Left colon (tissue), 2 donors: Measurements from ENCODE around the gene PSG5. TPM values are rescaled to one million over a fixed set of nuclear protein-coding genes. Genes with fewer than 3 reads are reported as not detected.
"Not testable (repeated sequence)": the region's sequence is repeated elsewhere in the genome, so short reads cannot be mapped to it uniquely, and the experiment has no call there.

ENCODE experiments used
- ATAC-seq: fragments of 200-7000 bp; cut with Tn5 transposase; one replicate; pipeline ENCODE4 v1.9.1; 2020; ENCODE audit warnings: mild to moderate bottlenecking, moderate library complexity
- DNase-seq, 2 donors: peaks; one replicate each; pipeline ENCODE4 v3.0.0-alpha.2; 2020
- intact Hi-C, 2 donors: fragments of 100-400 bp; cut with DNase I in 1 of 2; cut with micrococcal nuclease in 1 of 2; formaldehyde crosslinking; loops; one replicate each; pipeline versions ENCODE4 v1.11.2 to v1.14.0; 2022; cut with DNase I, micrococcal nuclease
- total RNA-seq, 2 donors: library from RNA; stranded (reverse); fragmentation: NEBNext Ultra II Directional; extraction: Animal tissue kit (Norgen Biotek cat#: 25700); gene quantifications; one replicate each; pipeline ENCODE4 v1.2.1, GENCODE V29; 2021
- donor health status: DM: no; HTN: no; CAD: no.
- donor health status: DM: yes; HTN: yes; CAD: no.

PSG5 gene
- total RNA-seq, 2 donors from 2014 or later = not detected

DNA sequence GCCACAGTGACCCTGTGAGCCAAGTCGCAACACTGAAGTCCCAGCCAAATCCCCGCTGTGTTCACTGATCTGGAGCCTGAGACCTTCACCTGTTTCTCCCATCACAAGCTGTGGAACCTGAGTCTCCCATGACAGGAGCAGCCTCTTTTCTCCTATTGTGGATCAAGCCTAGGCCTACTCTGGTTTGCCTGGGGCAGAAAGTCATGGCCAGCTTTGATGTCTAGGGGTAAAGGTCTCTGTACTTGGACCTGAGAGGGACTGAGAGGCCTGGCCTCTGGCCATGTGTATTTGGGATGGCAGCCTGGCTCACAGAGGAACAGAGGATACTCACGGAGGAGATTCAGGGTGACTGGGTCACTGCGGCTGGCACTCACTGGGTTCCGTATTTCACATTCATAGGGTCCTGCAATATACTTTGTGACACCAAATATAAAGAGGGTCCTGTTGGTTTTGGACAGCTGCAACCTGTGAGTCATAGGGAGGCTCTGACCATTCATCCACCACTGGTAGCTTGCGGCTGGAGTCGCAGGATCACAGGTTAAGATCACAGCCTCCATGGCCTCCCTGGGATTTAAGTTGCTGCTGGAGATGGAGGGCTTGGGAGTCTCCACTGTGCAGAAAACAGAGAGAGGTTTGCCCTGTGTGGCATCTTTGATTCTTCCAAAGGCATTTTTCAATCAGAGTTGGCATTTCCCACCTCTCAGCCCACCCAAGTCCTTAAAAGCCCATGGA is 11.5 kb upstream of the PSG5 start:
- DNase-seq, intact Hi-C loops, ATAC-seq: not testable (repeated sequence)

GRCh38 chr19:43194397-43194796 is 8.1 kb upstream of the PSG5 start:
- intact Hi-C loops, ATAC-seq, DNase-seq: not testable (repeated sequence)

DNA sequence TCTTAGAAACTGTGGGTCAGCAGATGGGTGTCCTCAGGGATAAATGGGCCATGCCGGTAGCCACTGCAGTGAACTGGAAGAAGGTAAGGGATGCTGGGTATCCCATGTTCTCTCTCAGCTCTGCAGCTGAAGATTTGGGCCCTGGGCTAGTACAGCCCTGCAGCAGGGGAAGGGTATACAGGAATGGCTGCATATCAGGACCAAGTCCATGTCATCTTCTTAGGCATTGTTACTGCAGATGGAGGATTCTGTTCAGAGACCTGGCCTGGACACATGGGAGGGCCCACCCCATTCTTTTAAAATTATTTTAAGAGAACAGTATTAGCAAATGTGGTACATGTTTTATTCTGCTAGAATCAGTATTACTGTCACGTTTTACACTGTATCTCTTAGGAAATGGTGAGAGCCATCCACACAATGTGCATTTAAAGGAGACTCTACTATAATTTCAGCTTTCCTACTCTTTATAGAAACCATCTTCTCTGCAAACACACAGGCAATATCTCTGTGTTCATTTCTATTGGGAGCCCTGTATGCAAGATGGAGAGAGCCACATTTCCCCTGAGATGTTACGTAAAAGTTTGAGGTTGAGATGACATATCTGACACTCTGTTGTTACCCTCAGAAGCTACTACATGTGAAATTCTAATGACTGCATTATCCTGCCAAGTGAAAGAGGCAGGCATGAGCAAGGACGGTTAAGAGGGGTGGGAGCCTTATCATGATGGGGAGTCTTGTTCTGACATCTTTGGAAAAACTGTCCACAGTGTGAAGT is 6.2 kb upstream of the PSG5 start:
- DNase-seq, ATAC-seq, intact Hi-C loops: not testable (repeated sequence)

GRCh38 chr19:43188092-43188491 is 1.8 kb upstream of the PSG5 start:
- DNase-seq, intact Hi-C loops, ATAC-seq: not testable (repeated sequence)

- intact Hi-C loops, ATAC-seq, DNase-seq: not testable (repeated sequence)
Measured at GRCh38 chr19:43181869-43182771, 4.2 kb downstream of the PSG5 start.

- ATAC-seq, intact Hi-C loops: not testable (repeated sequence)
Measured at GRCh38 chr19:43179569-43180147, 6.7 kb downstream of the PSG5 start.

GRCh38 chr19:43178577-43178976 is 7.8 kb downstream of the PSG5 start:
- ATAC-seq, DNase-seq, intact Hi-C loops: not testable (repeated sequence)

More at GRCh38 chr19:43179569-43180147, 6.7 kb downstream of the PSG5 start:
- DNase-seq = peak in 1 of 2 donors; percentile 8

GRCh38 chr19:43165906-43166305 is 20.4 kb downstream of the PSG5 start:
- DNase-seq, ATAC-seq, intact Hi-C loops: not testable (repeated sequence)

DNA sequence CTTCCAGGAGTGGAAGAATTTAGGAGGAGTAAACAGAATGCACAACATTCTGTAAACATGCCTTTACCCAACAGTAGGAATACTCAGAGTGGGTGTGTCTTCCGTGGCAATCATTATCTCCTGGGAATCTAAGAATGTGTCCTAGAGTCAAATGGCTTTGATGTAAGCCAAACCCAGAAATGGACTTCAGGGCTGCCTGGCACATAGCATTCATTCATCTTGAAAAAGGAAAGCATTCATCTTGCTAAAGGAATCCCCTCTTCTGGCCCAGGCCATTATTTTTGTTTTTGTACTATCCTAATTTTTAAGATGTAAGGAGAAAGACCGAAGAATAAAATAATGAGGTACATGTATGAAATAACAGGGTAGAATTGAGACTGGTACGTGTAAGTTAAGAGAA is 23.2 kb downstream of the PSG5 start:
- DNase-seq, intact Hi-C loops, ATAC-seq: not testable (repeated sequence)

DNA sequence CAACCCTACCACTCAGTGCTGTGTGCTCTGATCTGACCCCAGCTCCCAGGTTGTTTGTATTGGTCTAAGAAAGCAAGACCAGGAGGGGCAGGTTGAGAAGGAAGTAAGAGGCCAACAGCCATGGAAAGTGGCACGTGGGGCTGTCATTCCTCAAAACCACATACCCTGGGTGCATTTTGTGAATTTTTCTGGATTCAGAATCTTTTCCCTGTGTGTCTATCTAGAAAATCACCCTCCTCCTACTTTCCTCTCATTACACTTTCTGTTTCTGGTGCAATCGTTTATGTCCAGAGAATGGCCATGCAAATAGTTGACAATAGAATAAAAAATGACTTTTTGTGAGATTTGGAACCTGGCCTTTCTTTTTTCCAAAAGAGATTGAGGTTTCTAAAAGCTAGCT is 24.1 kb downstream of the PSG5 start:
- DNase-seq, ATAC-seq, intact Hi-C loops: not testable (repeated sequence)

DNA sequence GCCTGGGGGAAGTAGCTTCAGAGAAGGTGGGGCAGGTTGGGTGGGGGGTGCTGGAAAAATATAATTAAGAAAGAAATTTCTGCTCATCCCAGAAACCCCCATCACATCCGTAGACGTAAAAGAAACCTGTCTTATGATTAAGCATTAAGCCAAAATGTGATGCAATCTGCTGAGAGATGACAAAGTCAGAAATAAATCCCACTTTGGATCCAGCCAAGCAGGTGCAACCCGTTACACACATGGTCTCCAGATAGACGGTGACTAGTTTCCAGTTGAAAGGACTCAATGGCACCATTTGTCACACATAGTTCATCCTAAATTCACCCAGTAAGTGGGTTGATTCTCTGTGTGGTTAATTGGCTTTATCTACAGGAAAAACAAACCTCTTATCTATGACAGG is 34.1 kb downstream of the PSG5 start:
- intact Hi-C loops = no loop called here
- no peak for ATAC-seq
- no peak for DNase-seq

DNA sequence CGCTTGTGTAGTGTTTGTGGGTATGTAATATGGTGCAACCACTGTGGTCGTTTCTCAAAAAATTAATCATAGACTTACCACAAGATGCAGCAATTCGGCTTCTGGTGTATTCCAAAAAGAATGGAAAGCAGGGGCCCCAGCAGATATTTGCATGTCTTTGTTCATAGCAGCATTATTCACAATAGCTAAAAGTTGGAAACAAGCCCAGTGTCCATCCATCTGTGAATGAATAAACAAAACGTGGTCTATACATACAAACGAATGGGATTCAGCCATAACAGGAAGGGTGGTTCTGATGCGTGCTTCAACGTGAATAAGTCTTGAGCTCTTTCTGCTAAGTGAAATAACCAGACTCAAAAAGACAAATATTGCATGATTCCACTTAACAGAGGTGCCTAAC is 36.5 kb downstream of the PSG5 start:
- ATAC-seq, intact Hi-C loops, DNase-seq: not testable (repeated sequence)

DNA sequence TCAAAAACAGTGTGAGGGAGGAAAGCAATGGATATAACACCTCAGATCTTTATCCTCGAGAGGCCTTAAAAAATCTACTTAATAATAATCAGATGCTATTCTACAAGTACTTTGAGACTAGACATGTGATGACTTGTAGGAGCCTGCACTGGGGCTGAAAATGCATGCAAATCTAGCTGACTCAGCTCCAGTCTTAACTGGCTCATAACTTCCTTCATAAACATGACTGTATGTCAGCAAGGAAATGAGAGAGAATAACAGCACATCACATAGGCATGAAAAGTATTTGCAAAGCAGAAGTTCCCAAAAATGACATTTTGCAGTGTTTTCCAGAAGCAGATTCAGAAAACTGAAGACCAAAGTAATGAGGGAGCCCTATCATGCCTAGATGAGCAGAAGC is 38.1 kb downstream of the PSG5 start:
- DNase-seq (no peak), ATAC-seq (no peak)
- intact Hi-C loops = no loop called here

DNA sequence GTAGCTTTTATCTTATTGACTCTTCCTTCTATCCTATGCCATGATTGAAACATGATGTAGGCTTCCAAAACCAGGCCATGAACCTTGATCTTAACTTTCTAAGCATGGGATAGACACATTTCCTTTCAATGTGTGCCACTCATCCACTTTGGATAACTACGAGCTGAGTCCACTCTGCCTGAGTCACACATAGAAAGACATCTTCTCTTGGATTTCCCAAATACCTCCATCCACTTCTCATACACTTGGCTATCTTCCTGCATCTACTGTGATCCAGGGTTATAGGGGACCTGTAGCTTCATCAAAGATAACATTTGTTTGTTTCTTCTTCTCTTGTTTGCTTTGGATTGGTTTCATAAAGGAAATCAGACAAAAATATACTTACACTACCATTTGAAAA is 44.6 kb downstream of the PSG5 start:
- ATAC-seq, intact Hi-C loops, DNase-seq: not testable (repeated sequence)

DNA sequence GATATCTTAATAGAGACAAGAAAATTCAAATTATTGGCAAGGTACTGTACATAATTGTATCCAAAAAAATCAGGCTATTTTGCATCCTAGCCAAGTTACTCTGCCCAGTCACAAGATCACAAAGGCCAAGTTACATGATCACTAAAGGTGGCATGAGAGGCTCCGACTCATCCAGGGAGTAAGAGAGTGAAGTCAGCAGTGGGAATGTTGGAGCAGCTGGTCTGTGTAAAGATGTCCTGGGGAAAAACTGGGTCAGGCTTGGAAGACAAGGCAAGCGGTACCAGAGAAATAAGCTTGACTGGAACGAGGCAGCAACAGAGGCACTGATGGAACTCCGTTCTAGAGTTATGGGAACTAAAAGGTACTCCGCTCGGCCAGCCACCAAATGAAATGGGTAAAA is 53.6 kb downstream of the PSG5 start:
- no peak for ATAC-seq
- intact Hi-C loops = no loop called here
- DNase-seq = no peak

- ATAC-seq, intact Hi-C loops, DNase-seq: not testable (repeated sequence)
Measured at GRCh38 chr19:43131281-43131842, 55.0 kb downstream of the PSG5 start.

DNA sequence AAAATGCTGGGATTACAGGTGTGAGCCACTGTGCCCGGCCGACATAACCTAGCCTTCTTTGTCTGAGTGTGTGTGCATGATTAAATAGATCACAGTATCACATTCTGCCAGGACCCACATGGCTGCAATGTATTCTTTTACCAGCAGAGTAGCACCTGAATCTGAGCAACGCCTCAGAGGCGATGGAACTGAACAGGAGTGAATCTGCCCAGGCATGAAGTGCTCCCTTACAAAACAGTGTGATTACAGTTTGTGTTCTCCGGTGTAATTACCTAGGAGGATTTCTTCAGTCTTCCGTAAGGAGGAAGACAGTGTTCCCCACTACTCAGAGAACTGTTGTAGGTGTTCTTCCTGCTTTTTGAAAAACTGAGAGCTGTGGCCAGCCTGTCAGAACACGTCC is 57.1 kb downstream of the PSG5 start:
- DNase-seq, ATAC-seq, intact Hi-C loops: not testable (repeated sequence)

- DNase-seq, intact Hi-C loops, ATAC-seq: not testable (repeated sequence)
Measured at GRCh38 chr19:43127336-43127735, 59.0 kb downstream of the PSG5 start.
